HG03378 (cell line): Measurements from ENCODE around the gene CLEC16A.
"Not testable (repeated sequence)": the region's sequence is repeated elsewhere in the genome, so short reads cannot be mapped to it uniquely, and the experiment has no call there.

ENCODE experiments used
- ATAC-seq: cut with Tn5 transposase; IDR thresholded peaks from one replicate; pipeline ENCODE4 v1.9.1; 2021; ENCODE audit warnings: mild to moderate bottlenecking, moderate library complexity; ENCODE audit not compliant: unreplicated experiment

The CLEC16A gene

DNA sequence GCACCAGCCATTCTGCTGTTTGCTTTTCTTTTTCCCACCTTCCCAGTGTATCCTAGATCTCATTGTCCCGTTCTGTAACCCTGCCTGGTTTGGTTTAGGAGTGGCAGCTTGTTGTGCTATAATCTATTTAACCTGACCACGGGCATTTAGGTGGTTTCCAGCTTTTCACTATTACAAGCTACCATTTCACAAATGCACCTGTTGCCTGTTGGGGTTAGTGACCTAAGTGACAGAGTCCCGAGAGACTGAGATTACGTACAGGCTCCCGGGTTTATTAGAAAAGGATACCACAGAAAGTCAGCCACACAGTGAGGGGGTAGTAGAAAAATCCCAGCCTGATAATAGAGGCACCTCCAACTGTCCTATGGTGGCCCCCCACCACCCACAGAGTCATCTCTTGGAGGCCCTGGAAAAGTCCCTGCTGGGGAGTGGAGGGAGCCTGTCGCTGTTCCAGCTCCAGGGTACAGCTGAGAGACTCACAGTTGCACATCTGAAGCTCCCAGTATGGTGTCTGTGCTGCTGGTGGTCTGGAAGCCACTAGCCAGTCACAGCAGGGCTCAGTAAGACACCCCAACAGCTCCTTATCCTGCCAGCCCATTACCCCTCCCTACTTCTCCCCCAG is 21.2 kb downstream of the CLEC16A start:
- ATAC-seq: peak; percentile 57

DNA sequence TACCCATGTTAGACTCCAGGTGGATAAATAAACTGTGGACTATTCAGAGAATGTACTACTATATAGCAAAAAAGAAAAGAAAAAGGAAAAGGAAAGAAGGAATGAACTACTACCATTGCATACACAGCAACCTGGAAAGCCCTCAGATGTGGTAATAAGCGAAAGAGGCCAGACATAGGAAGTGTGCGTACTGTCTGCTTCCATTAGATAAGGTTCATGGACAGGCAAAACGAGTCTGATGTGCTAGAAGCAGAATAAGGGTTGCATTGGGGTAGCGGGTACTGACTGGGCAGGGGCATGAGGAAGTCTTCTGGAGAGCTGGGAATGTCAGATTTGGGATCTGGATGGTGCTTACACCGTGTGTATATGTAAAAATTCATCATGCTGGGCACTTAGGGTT is 21.8 kb downstream of the CLEC16A start:
- no peak for ATAC-seq

DNA sequence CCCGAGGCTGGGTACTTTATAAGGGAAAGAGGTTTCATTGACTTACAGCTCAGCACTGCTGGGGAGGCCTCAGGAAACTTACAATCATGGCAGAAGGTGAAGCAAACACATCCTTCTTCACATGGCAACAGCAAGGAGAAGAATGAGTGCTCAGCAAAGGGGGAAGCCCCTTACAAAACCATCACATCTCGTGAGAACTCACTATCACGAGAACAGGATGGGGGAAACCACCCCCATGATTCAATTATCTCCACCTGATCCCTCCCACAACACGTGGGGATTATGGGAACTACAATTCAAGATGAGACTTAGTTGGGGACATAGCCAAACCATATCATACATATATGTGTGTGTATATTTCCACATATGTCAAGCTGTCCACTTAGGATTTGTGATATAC is 22.2 kb downstream of the CLEC16A start:
- ATAC-seq: not testable (repeated sequence)

DNA sequence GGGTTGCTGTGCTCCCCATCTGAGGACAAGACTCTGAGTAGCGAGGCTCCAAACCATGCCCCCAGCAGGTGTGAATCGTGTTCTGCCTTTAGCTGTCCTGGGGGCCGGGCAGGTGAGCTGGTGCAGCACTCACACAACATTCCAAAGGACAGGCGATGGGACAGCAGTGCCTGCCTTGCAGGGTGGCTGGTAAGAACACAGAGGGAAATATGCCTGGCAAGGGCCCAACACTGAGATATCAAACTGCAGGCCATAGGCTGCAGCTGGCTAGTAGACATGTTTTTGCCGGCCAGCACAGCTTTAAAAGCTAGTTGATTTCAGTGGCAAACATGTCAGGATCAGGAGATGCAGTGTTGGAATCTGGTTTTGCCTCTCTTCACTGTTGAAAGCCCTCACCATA is 23.6 kb downstream of the CLEC16A start:
- ATAC-seq: no peak

DNA sequence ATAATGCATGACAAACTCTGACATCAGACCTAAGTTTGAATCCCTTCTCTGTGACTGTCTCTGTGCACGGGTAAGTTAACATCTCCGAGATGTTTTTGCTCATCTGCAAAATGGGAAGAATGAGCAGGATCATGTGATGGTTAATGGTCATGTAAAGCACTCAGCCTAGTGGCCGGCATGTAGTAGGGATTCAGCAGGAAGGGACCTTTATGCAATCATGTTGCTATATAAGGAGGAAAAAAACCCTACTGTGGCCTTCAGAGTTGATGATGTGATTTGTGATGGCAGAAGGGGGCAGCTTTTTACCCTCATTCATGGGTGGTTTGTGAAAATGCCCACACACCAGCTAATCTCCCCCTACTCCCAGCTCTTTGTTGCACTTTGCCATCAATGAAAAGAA is 24.1 kb downstream of the CLEC16A start:
- ATAC-seq: no peak

DNA sequence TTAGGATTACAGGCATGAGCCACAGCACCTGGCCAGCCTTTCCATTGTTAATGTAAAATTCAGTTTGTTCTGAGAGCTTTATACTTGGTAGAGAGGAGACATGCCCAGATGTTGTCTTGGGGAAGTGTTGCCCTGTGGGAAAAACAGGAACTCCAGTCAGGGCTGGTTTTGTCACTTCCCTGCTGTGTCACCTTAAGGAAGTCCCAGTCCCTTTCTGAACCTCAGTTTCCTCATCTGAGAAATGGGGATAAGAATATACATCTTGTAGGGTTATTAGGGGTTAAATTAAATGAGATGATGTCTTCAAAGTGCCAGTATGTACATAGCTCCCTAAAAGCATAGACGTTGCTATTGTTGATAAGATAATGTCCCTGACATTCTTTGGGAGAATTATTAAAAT is 25.3 kb downstream of the CLEC16A start:
- ATAC-seq: no peak

DNA sequence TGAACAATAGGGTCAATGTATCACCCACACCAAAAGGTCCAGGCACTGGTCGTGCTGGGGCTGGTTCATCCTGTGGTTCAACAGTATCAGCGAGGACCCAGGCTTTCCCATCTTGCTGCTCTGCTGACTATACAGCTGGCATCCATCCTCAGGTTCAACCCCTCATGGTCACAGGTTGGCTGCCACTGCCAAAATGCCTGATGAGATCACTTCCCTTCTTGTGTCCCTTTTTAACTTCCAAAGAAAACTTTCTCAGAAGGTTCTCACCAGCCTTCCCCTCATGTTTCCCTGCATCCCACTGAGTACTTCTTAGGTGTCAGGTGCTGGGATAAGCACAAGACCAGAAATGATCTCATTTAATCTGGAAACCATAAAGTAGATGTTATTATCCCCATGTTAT is 25.7 kb downstream of the CLEC16A start:
- ATAC-seq: no peak

DNA sequence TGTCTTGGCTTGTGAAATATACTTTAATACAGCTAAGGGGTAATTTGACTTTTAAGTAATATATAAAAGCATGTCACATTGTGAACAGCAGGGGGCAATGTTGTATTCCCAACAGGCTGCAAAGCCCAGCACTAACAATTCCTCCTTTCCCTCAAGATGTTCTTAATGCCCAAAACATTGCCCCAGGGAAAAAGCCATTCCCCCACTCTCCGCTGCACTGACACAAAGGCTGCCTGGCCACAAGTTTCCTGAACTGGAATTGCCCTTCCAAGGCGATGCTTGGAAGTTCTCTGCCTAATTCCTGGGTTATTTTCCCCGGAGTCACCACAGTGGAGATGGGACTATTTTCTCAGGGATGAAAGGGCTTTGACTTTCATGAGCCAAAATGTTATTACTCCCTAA is 27.2 kb downstream of the CLEC16A start:
- no peak for ATAC-seq

DNA sequence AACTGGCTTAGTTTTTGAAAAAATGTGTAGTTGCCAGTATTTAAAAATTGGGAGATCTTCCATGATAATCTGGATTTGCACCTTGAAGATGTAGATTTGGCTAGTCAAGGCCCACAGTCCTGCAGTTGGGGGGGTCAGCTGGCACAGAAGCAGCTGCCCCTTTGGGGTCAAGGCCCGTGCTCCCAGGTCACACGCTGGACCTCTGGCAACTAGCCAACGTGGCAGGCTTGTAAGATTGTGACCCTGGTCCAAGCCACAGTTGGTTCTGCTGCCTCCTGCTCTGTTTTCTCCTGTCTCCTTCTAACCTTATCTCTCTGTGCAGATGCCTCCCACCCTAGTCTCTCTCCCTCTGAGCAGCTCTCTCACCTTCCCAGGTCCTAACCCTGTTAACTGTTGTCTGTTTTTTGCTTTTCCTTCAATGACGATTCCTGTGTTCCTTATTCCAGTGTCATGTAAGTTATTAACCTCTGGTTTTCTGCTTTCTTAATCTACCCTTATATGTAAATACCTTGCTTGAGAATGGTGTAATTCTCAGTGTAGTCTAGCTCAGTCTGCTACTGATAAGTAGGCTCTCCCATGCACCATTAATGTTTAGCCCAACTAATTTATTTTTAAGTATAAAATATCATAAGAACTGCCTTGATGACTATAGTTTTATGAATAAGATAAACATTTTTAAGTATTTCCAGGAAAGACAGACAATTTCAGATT is 27.9 kb downstream of the CLEC16A start:
- ATAC-seq: no peak

DNA sequence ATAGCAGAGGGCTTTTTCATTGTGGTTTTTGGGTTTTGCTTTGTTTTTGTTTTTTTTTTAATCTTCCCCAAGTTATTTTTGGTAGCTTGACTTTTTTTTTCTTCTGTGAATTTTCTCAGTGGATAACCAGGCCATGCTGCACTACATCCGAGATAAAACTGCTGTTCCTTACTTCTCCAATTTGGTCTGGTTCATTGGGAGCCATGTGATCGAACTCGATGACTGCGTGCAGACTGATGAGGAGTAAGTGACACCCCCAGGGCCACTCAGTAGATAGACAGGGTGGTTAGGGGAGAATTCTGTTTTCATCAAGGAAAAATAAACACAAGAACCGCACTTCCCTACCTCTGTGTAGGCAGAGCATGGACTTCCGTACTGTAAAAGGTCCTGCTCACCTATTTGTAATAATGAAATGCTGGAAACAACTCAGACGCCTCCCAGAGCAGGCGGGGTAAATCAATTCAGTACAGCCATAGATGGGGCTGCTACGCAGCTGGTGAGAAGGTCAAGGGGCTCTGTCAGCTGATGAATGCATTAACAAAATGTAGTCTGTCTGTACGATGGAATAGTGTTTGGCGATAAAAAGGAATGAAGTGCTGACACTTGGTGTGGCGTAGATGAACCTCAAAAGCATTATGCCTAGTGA is 28.6 kb downstream of the CLEC16A start:
- no peak for ATAC-seq

DNA sequence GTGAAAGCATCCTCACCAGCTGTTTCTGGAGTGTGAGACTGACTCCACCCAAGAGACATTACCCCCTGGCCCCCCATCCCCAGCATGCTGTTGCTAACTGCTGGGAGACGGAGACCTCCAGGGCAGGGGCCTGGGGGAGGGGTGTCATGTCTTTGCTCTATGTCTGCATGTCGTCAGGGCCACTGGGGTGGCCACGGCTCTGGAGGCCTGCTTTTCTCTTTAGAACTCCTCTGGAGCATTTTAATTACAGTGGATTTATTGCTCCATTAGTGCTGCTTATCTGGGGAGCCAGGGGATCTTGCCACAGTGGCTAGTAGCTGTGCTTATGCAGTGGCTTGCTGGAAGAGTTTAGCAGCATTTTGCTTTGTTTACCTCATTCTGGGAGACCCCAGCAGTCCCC is 32.3 kb downstream of the CLEC16A start:
- ATAC-seq: no peak

DNA sequence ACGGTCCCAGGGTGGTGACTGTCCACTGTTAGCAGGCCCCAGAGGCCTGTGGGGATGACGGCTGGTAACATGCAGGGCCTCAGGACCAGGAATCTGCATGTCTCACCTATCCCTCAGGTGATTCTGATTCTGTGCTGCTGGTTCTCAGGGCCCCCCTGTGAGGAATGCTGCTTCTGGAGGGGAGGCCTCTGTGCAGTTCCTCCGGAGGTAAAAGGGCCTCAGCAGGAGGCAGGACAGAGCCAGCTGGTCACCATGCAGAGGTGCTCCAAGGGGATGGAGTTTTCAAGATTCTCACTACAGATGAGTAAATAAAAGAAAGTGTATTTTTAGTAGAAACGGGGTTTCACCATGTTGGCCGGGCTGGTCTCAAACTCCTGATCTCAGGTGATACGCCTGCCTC is 33.8 kb downstream of the CLEC16A start:
- ATAC-seq: no peak

DNA sequence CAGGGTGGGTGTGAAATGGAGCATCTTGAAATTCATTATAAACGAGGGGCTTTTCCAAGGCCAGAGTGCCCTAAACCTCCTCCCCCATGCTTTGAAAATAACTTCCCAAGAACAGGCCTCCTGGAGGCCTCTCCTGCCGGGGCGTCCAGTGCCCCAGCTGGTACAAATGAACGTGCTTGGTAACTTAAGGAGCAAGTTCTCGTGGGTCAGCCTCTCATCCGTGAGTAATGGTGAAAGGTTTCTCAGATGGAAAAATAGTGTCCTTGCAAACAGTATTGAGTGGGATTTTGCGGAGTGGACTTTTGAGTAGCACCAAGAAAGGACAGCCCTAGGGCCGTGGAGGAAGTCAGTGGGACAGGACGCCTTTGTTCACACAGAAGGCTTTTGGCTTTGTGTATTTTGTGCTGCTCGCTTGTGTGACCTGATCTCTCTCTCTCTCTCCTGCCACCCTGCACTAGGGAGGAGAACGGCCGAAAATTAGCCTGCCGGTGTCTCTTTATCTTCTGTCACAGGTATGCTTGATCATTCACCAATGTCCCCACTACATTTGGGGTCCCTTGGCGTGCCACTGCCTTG is 34.6 kb downstream of the CLEC16A start:
- no peak for ATAC-seq

DNA sequence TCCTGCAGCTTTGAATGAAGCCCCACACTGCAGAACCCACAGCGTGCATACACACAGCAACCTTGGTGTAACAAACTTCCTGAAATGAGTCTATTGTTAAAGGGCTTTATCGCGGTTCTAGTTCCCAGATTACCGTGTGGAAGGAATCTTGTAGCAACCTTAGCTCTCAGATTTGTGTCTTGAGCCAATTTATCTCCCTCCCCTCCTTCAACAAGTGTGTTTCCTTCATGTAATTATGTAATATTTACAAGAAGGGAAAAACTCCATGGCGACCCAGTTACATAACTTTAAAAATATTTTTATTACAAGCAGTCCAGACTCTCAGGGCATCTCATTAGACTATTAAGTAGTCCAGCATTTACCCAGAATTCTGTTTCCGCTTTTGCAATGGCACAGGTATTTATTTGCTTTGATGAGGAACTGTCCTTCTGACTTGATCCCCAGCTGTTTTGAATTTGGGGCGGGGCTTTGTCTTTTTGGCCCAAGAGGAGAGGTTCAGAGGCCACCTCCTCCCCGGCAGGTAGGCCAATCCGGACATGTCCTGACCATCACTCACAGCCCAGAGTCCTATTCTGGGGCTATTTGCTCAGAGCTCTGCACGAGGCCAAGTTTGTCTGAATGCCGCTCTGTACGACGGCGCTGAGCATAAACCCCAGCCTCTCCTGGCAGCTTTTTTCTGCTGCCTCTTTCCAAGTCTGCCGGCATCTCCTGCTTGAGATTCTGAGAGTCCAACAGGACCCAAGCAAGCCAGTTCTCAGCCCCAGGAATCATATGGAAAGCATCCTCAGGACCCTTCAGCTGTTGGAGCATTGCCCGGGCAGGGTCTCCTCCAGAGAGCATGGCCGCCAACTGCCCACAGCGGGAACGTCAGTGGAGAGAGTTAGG is 35.6 kb downstream of the CLEC16A start:
- ATAC-seq: no peak

DNA sequence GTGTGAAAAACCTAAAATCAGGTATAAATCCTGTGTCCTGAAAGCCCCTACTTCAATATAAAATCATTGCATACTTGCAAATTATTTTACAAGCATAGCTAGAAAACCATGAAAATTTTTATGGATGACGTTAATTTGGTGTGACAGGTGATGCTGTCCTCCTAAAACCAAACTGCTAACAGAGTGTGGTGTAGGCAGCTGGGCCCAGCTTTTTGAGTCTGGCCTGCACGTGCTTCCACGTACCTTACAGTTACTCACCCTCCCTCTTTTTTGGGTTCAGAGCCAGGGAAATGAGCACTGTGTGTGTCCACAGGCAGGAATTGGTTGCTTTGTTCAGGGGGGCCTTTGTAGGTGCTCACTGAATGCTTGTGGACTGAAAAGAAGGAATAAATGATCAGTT is 36.4 kb downstream of the CLEC16A start:
- ATAC-seq: no peak

DNA sequence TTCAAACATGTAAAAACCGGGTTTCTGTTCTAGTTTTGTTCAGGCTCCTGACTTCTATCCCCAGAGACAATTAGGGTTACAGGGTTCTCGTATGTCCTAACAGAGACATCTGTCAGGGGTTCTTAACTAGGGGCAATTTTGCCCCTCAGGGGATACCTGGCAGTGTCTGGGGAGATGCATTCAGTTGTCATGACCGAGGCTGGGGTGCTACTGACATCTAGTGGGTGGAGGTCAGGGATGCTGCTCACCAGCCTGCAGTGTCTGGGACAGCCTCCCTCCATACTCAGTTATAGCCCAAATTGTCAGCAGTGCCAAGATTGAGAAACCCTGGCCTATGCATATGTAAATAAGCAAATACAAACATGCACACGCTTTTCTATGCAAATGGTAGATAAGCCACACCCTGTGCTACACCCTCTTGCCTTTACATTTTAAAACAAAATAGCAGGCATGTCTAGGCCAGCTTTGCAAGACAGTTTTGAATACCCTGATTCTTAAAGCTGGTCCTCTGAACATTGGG is 37.4 kb downstream of the CLEC16A start:
- ATAC-seq: peak; percentile 60

DNA sequence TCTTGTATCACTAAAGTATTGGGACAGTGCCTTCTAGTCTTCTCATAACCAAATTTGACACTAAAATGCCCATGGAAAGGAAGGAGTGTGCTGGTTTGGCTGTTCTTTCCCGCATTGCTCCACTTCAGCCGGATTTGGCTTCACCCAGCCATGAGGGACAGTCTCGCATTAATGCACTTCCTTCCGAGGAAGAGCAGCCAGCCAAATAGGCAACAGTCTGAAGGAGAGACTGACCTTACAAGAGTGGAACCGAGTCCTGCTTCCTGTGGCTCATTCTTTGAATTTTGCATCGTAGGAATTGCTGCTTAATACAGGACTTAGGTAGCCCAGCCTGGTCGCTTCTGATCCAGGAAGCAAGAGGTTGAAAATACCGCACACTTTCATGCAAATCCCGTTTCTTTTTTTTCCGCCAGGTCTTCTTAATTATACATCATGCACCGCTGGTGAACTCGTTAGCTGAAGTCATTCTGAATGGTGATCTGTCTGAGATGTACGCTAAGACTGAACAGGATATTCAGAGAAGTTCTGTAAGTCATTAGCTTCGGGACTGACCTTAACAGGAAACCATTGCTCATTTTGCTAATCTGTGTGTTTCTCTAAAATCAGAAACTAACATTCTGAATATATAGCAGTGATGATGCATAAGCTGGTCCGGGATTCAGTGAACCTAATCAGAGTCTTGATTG is 38.2 kb downstream of the CLEC16A start:
- ATAC-seq: peak; percentile 52

DNA sequence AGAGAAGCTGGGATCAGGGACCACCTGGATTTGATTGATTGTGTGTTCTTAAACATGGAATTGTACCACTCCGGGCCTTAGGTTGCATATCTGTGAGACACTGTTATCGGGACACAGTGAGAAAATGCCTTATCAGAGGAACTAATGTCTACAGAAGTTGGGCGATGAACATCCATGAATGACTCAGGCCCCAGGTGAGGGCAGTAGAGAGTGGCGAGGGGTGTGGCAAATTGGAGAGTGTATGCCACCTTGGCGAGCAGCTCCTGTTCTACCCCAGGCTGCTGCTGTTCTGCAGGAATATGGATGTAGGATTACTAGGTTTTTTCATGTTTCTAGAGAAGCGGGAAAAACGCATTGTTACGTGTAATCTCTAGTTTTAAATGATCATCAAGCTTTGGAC is 38.8 kb downstream of the CLEC16A start:
- ATAC-seq: peak; percentile 8

DNA sequence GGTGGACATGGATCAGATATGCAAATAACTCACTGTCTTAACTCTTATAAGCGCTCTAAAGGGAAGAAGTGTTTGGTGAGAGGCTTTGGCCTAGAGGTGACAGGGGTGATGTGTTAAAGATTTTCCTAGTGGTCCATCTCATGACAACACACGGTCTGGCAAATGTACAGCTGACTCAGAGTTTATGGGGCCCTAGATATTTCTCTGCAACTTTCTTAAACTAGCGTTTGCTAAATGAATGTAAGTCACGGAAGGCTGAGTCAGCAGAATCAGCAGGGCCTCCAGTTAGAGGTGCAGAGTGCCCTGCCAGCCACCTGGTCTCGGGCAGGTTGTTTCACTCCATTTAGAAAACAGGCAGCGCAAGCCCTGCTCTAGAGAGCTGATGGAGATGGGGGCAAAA is 40.1 kb downstream of the CLEC16A start:
- ATAC-seq: no peak
